IMR-90 (cell line): ENCODE data around the gene CD44. TPM values are rescaled to one million over a fixed set of nuclear protein-coding genes. Genes with fewer than 3 reads are reported as not detected.

ENCODE experiments used
- ATAC-seq: fragments of 200-7000 bp; cut with Tn5 transposase; 2 replicates; pipeline ENCODE4 v1.9.1; 2020; ENCODE audit warnings: low read depth, mild to moderate bottlenecking, moderate library complexity
- BruUV-seq: library from RNA; stranded (reverse); fragments of 400-500 nt; replicated peaks from 2 replicates; lab custom pipeline; 2021; lab: Mats Ljungman, UMichigan
- CTCF ChIA-PET: fragments of 300-600 bp; formaldehyde crosslinking; extraction: SDS; loops from one replicate; lab custom pipeline; 2021; ENCODE audit warnings: antibody characterized with exemption; lab: Yijun Ruan, JAX
- POLR2A ChIA-PET: fragments of 300-600 bp; sonication (Branson Sonifier 250); formaldehyde crosslinking; loops from one replicate; lab custom pipeline; 2022; ENCODE audit warnings: antibody characterized with exemption; ENCODE audit not compliant: unreplicated experiment; lab: Charles Lee
- DNase-seq: peaks from one replicate; pipeline ENCODE4 v3.0.0; 2013
- H2AFZ ChIP-seq: replicated peaks from 2 replicates; pipeline ENCODE3; 2013; ENCODE audit warnings: low read length, mild to moderate bottlenecking; ENCODE audit not compliant: poor library complexity
- H2AK5ac ChIP-seq: 2 replicates; pipeline ENCODE4 v1.6.1; 2013; ENCODE audit warnings: low read depth, low read length, inconsistent platforms
- H2AK9ac ChIP-seq: replicated peaks from 2 replicates; pipeline ENCODE3; 2013; ENCODE audit warnings: mild to moderate bottlenecking, low read depth, low read length, moderate library complexity; ENCODE audit not compliant: poor library complexity
- H2BK120ac ChIP-seq: 2 replicates; pipeline ENCODE4 v1.6.1; 2013; ENCODE audit warnings: low read depth, low read length, inconsistent platforms
- H2BK15ac ChIP-seq: 3 replicates; pipeline ENCODE4 v1.6.1; 2013; ENCODE audit warnings: low read depth, low read length, inconsistent platforms
- H2BK20ac ChIP-seq: 2 replicates; pipeline ENCODE4 v1.6.1; 2013; ENCODE audit warnings: low read depth, mild to moderate bottlenecking, inconsistent platforms, low read length, moderate library complexity
- H2BK5ac ChIP-seq: 2 replicates; pipeline ENCODE4 v1.6.1; 2013; ENCODE audit warnings: mild to moderate bottlenecking, low read depth, low read length, inconsistent platforms; ENCODE audit not compliant: poor library complexity, severe bottlenecking
- H3K14ac ChIP-seq: replicated peaks from 2 replicates; pipeline ENCODE4 v1.6.1; 2013; ENCODE audit warnings: low read depth, low read length, inconsistent platforms
- H3K18ac ChIP-seq: 2 replicates; pipeline ENCODE4 v1.6.1; 2013; ENCODE audit warnings: low read depth, low read length, control low read depth
- H3K23ac ChIP-seq: 2 replicates; pipeline ENCODE4 v1.6.1; 2013; ENCODE audit warnings: low read depth, low read length, inconsistent platforms
- H3K27ac ChIP-seq: 2 replicates; pipeline ENCODE4 v1.5.1; 2013; ENCODE audit warnings: mild to moderate bottlenecking, control low read depth, low read length; ENCODE audit not compliant: insufficient read depth
- H3K27me3 ChIP-seq: 2 replicates; pipeline ENCODE4 v1.6.1; 2013; ENCODE audit warnings: low read length; ENCODE audit not compliant: control insufficient read depth, insufficient read depth
- H3K36me3 ChIP-seq: 2 replicates; pipeline ENCODE4 v1.6.1; 2013; ENCODE audit warnings: low read length, mixed read lengths; ENCODE audit not compliant: control insufficient read depth, insufficient read depth
- H3K4ac ChIP-seq: 2 replicates; pipeline ENCODE4 v1.6.1; 2013; ENCODE audit warnings: low read depth, low read length, inconsistent platforms
- H3K4me1 ChIP-seq: 2 replicates; pipeline ENCODE4 v1.6.1; 2013; ENCODE audit warnings: low read length, mixed read lengths; ENCODE audit not compliant: control insufficient read depth, insufficient read depth
- H3K4me2 ChIP-seq: 2 replicates; pipeline ENCODE4 v1.6.1; 2013; ENCODE audit warnings: low read depth, mild to moderate bottlenecking, control low read depth, low read length, moderate library complexity
- H3K4me3 ChIP-seq: 2 replicates; pipeline ENCODE4 v1.5.1; 2013; ENCODE audit warnings: low read depth, mild to moderate bottlenecking, control low read depth, low read length, moderate library complexity; ENCODE audit not compliant: insufficient read depth
- H3K56ac ChIP-seq: 2 replicates; pipeline ENCODE4 v1.6.1; 2013; ENCODE audit warnings: low read length, inconsistent platforms; ENCODE audit not compliant: insufficient read depth; ENCODE audit errors: extremely low read depth
- H3K79me1 ChIP-seq, 2 experiments: 2 replicates each; pipeline ENCODE4 v1.6.1; 2013; ENCODE audit warnings: low read length in 2 of 2, inconsistent platforms in 1 of 2, low read depth in 1 of 2
- H3K9ac ChIP-seq: 2 replicates; pipeline ENCODE4 v1.6.1; 2013; ENCODE audit warnings: low read depth, low read length, control low read depth
- H3K9me1 ChIP-seq: 2 replicates; pipeline ENCODE4 v1.6.1; 2013; ENCODE audit warnings: low read length, inconsistent platforms; ENCODE audit not compliant: insufficient read depth
- H3K9me3 ChIP-seq: 2 replicates; pipeline ENCODE4 v1.6.1; 2013; ENCODE audit warnings: low read length; ENCODE audit not compliant: control insufficient read depth, insufficient read depth
- H4K20me1 ChIP-seq: 2 replicates; pipeline ENCODE4 v1.6.1; 2013; ENCODE audit warnings: low read length, inconsistent platforms; ENCODE audit not compliant: insufficient read depth
- H4K5ac ChIP-seq: 2 replicates; pipeline ENCODE4 v1.6.1; 2013; ENCODE audit warnings: mild to moderate bottlenecking, low read depth, low read length, control low read depth
- H4K8ac ChIP-seq, 2 experiments: 2 replicates each; pipeline ENCODE4 v1.6.1; 2013; ENCODE audit warnings: low read depth in 2 of 2, low read length in 2 of 2, control low read depth in 1 of 2, inconsistent platforms in 1 of 2
- H4K91ac ChIP-seq: 2 replicates; pipeline ENCODE4 v1.6.1; 2013; ENCODE audit warnings: low read depth, low read length, inconsistent platforms; ENCODE audit not compliant: insufficient read depth
- BHLHE40 ChIP-seq: fragments of 150-350 bp; IDR thresholded peaks from 2 replicates; pipeline ENCODE4 v1.6.1; 2016; ENCODE audit warnings: mild to moderate bottlenecking, low read depth, low read length
- CEBPB ChIP-seq: IDR thresholded peaks from 2 replicates; pipeline ENCODE4 v1.6.1; 2012; ENCODE audit warnings: low read depth, low read length, improper control_type of control experiment
- CHD1 ChIP-seq: IDR thresholded peaks from 2 replicates; pipeline ENCODE4 v1.6.1; 2012; ENCODE audit warnings: low read depth, low read length, improper control_type of control experiment
- CTCF ChIP-seq: conservative IDR thresholded peaks from 2 replicates; pipeline ENCODE4 v1.5.1; 2012; ENCODE audit warnings: mild to moderate bottlenecking, low read depth, low read length, improper control_type of control experiment
- ELK1 ChIP-seq: fragments of 150-350 bp; IDR thresholded peaks from 2 replicates; pipeline ENCODE4 v1.6.1; 2016; ENCODE audit warnings: low read depth, mild to moderate bottlenecking, low read length, moderate library complexity, borderline replicate concordance
- FOS ChIP-seq: fragments of 150-350 bp; IDR thresholded peaks from 2 replicates; pipeline ENCODE4 v1.6.1; 2016; ENCODE audit warnings: low read depth, low read length
- MAFK ChIP-seq: IDR thresholded peaks from 2 replicates; pipeline ENCODE4 v1.6.1; 2012; ENCODE audit warnings: low read depth, low read length, improper control_type of control experiment
- MAZ ChIP-seq: IDR thresholded peaks from 2 replicates; pipeline ENCODE4 v1.6.1; 2012; ENCODE audit warnings: low read depth, mild to moderate bottlenecking, low read length, improper control_type of control experiment, moderate library complexity, borderline replicate concordance
- RAD21 ChIP-seq: IDR thresholded peaks from 2 replicates; pipeline ENCODE4 v1.6.1; 2012; ENCODE audit warnings: low read length, improper control_type of control experiment
- RCOR1 ChIP-seq: IDR thresholded peaks from 2 replicates; pipeline ENCODE4 v1.6.1; 2012; ENCODE audit warnings: mild to moderate bottlenecking, low read length, improper control_type of control experiment; ENCODE audit not compliant: insufficient replicate concordance
- RFX5 ChIP-seq: IDR thresholded peaks from 2 replicates; pipeline ENCODE4 v1.8.0; 2012; ENCODE audit warnings: low read depth, mild to moderate bottlenecking, low read length, moderate library complexity
- SMC3 ChIP-seq: fragments of 150-350 bp; IDR thresholded peaks from 2 replicates; pipeline ENCODE4 v1.6.1; 2016; ENCODE audit warnings: low read depth, mild to moderate bottlenecking, antibody characterized with exemption, low read length, moderate library complexity
- USF2 ChIP-seq: fragments of 150-350 bp; IDR thresholded peaks from 2 replicates; pipeline ENCODE4 v1.6.1; 2017; ENCODE audit warnings: mild to moderate bottlenecking, antibody characterized with exemption, low read length, low read depth
- WGBS, 2 experiments: methylation state at CpG; one replicate each; pipeline versions ENCODE4 v1.1.5 to v1.1.7; 2013; ENCODE audit warnings: missing lambda C conversion rate in 2 of 2; ENCODE audit not compliant: insufficient read length in 1 of 2; ENCODE audit errors: extremely low coverage in 2 of 2; 5-methylcytosine and 5-hydroxymethylcytosine counted together
- dilution Hi-C: fragments of 300-500 bp; cut with HindIII; formaldehyde crosslinking; loops from one replicate; pipeline ENCODE4 v1.14.3; 2018; ENCODE audit warnings: low sequenced_read_pairs; ENCODE audit not compliant: unreplicated experiment
- in situ Hi-C: fragments of 300-500 bp; cut with MboI; formaldehyde crosslinking; loops from 3 replicates; pipeline ENCODE4 v1.14.3; 2019; ENCODE audit warnings: low sequenced_read_pairs, inconsistent platforms, mixed read lengths
- intact Hi-C: fragments of 100-400 bp; cut with micrococcal nuclease; formaldehyde crosslinking; loops from 2 replicates; pipeline ENCODE4 v1.10.0; 2022
- polyA plus RNA-seq, 3 experiments: library from polyadenylated mRNA; depleted of rRNA; stranded (reverse); fragments of >200 nt; gene quantifications; 2 replicates each; pipeline ENCODE4 v1.2.3, GENCODE V29; 2012; ENCODE audit warnings: low replicate concordance in 1 of 3
- total RNA-seq: library from RNA; depleted of rRNA; stranded (reverse); fragments of >200 nt; gene quantifications from 2 replicates; pipeline ENCODE4 v1.2.3, GENCODE V29; 2012

CD44 gene
- total and polyA plus RNA-seq, 2 of the 4 experiments (the other 2 are of a cell fraction): 357 to 947 TPM

GRCh38 chr11:35179466-35180135, 40.6 kb downstream of the CD44 start:
- Histone ChIP-seq H3K4me3 (no peak overlapping the region), H4K20me1 (peaks cover 71% of the 10 kb centered on the region), H2BK5ac (peak overlapping the region; percentile 70), H3K9ac (peak overlapping the region; percentile 3; the same call in 1 of the 2 replicates), H2AK5ac (peak overlapping the region; percentile 23), H3K4me2 (peak overlapping the region; percentile 33), H3K14ac (peak overlapping the region; percentile 4; the same call in 1 of the 2 replicates), H3K36me3 (peaks cover 59% of the 10 kb centered on the region), H3K4me1 (peaks cover 36% of the 10 kb centered on the region), H2AFZ (no peak overlapping the region), H2BK20ac (0 out of 2 replicates have a peak overlapping the region, but pooled peaks have one; percentile 3), H2AK9ac (no peak overlapping the region), H3K9me3 (no peaks in the 10 kb centered on the region), H4K5ac (peak overlapping the region; percentile 36), H4K91ac (0 out of 2 replicates have a peak overlapping the region, but pooled peaks have one; percentile 17), H3K9me1 (peaks cover 26% of the 10 kb centered on the region), H2BK15ac (peak overlapping the region; percentile 13; the same call in 1 of the 3 replicates), H3K18ac (peak overlapping the region; percentile 29; the same call in 1 of the 2 replicates), H3K27me3 (no peaks in the 10 kb centered on the region), H4K8ac (peak overlapping the region in 1 of 2 experiments; percentile 25; a peak in 3 of 4 replicates), H2BK120ac (peak overlapping the region; percentile 1; the same call in 1 of the 2 replicates), H3K23ac (no peak overlapping the region; the same call in 1 of the 2 replicates), H3K56ac (no peak overlapping the region), H3K27ac (peak overlapping the region; percentile 69; the same call in 1 of the 2 replicates), H3K4ac (peak overlapping the region; percentile 33), H3K79me1 (peaks cover 30 to 73% of the 10 kb centered on the region in 2 experiments)
- dilution Hi-C loops (no loop called here), intact Hi-C loops (loop anchor here (5.0 kb wide), 1 partner anchor 252 kb away; no protein-coding TSS in a partner anchor), in situ Hi-C loops (no loop called here)
- CTCF ChIA-PET: no interaction called here
- no TSS peak for BruUV-seq
- POLR2A ChIA-PET: no interaction called here
- peak; percentile 6; the same call in 1 of the 2 replicates for ATAC-seq
- WGBS, 2 experiments: no CpG with 5 or more reads among the region's 2 CpGs
- TF ChIP-seq RCOR1: no peak
- no peak for TF ChIP-seq SMC3
- no peak for TF ChIP-seq CEBPB
- no peak for TF ChIP-seq ELK1
- TF ChIP-seq FOS: no peak
- TF ChIP-seq MAFK: no peak
- no peak for TF ChIP-seq RAD21
- no peak for TF ChIP-seq USF2
- no peak for TF ChIP-seq RFX5
- no peak for TF ChIP-seq MAZ
- no peak for TF ChIP-seq CTCF
- no peak for TF ChIP-seq CHD1
- no peak for TF ChIP-seq BHLHE40
- DNase-seq: peak; percentile 50
